Endothelial cell of umbilical vein (primary cell): ENCODE data around the gene MIER3. TPM values are rescaled to one million over a fixed set of nuclear protein-coding genes. Genes with fewer than 3 reads are reported as not detected.
"Not testable (repeated sequence)": the region's sequence is repeated elsewhere in the genome, so short reads cannot be mapped to it uniquely, and the experiment has no call there.

Source experiments
- BruUV-seq: library from RNA; stranded (reverse); fragments of 400-500 nt; replicated peaks from 2 replicates; lab custom pipeline; 2021; lab: Mats Ljungman, UMichigan
- CTCF ChIA-PET: fragments of 300-600, 350-600 bp; sonication (Branson Sonifier 250); formaldehyde crosslinking; loops from one replicate; lab custom pipeline; 2021; ENCODE audit warnings: antibody characterized with exemption, inconsistent platforms; lab: Charles Lee
- POLR2A ChIA-PET: fragments of 300-600, 350-600 bp; sonication (Branson Sonifier 250); formaldehyde crosslinking; loops from one replicate; lab custom pipeline; 2021; ENCODE audit warnings: antibody characterized with exemption, inconsistent platforms; lab: Charles Lee
- DNase-seq: peaks from one replicate; pipeline ENCODE4 v3.0.0-alpha.2; 2011; ENCODE audit warnings: low read depth, low spot score
- FAIRE-seq: peaks from 2 replicates; lab custom pipeline; 2011; peaks lifted over from hg19 to GRCh38; lab: Jason Lieb, UNC
- H2AFZ ChIP-seq: 2 replicates; pipeline ENCODE4 v1.6.0; 2012; ENCODE audit warnings: low read depth, low read length, control low read depth, inconsistent platforms
- H3K27ac ChIP-seq: 2 replicates; pipeline ENCODE4 v1.5.1; 2011; ENCODE audit warnings: low read depth, mild to moderate bottlenecking, control low read depth, low read length, moderate library complexity; ENCODE audit not compliant: insufficient read depth
- H3K27me3 ChIP-seq, 2 experiments: 2 replicates each; pipeline versions ENCODE4 v1.6.0 to v1.6.1; 2011; ENCODE audit warnings: low read length in 2 of 2, mixed read lengths in 1 of 2; ENCODE audit not compliant: control insufficient read depth in 2 of 2, insufficient read depth in 2 of 2
- H3K36me3 ChIP-seq, 2 experiments: 2 replicates in 1 of 2; 3 replicates in 1 of 2; pipeline ENCODE4 v1.5.1; 2011; ENCODE audit warnings: low read length in 2 of 2, mild to moderate bottlenecking in 1 of 2, moderate library complexity in 1 of 2; ENCODE audit not compliant: control insufficient read depth in 2 of 2, insufficient read depth in 2 of 2; ENCODE audit errors: extremely low read depth in 1 of 2
- H3K4me1 ChIP-seq: 3 replicates; pipeline ENCODE4 v1.5.1; 2011; ENCODE audit warnings: mild to moderate bottlenecking, low read length; ENCODE audit not compliant: control insufficient read depth, insufficient read depth; ENCODE audit errors: extremely low read depth
- H3K4me2 ChIP-seq: 2 replicates; pipeline ENCODE4 v1.6.1; 2011; ENCODE audit warnings: low read length, control low read depth, mixed read lengths; ENCODE audit not compliant: insufficient read depth
- H3K4me3 ChIP-seq, 3 experiments: fragments of 200-600 bp in 1 of 3; sonication (generic), shearing (Covaris generic) in 1 of 3; replicated peaks in 1 of 3; 2 replicates each; pipeline ENCODE4 v1.5.1; 2011 to 2016; ENCODE audit warnings: control low read depth in 3 of 3, low read length in 3 of 3, mild to moderate bottlenecking in 2 of 3, inconsistent platforms in 1 of 3, low read depth in 1 of 3, moderate library complexity in 1 of 3; ENCODE audit not compliant: insufficient read depth in 1 of 3
- H3K79me2 ChIP-seq: 2 replicates; pipeline ENCODE4 v1.6.0; 2012; ENCODE audit warnings: low read length, inconsistent platforms; ENCODE audit not compliant: control insufficient read depth, insufficient read depth
- H3K9ac ChIP-seq: replicated peaks from 2 replicates; pipeline ENCODE3; 2011; ENCODE audit warnings: low read length, control low read depth; ENCODE audit not compliant: insufficient read depth; ENCODE audit errors: extremely low read depth
- H3K9me1 ChIP-seq: replicated peaks from 3 replicates; pipeline ENCODE4 v1.6.0; 2011; ENCODE audit warnings: mild to moderate bottlenecking, low read length; ENCODE audit not compliant: control insufficient read depth, insufficient read depth; ENCODE audit errors: extremely low read depth
- H3K9me3 ChIP-seq: replicated peaks from 2 replicates; pipeline ENCODE4 v1.5.1; 2012; ENCODE audit warnings: low read length, inconsistent platforms; ENCODE audit not compliant: control insufficient read depth, insufficient read depth
- H4K20me1 ChIP-seq: replicated peaks from 2 replicates; pipeline ENCODE3; 2011; ENCODE audit warnings: mild to moderate bottlenecking, low read length; ENCODE audit not compliant: control insufficient read depth, insufficient read depth; ENCODE audit errors: extremely low read depth
- CTCF ChIP-seq, 2 donors: IDR thresholded peaks; 1 replicate in 1 of 2; 2 replicates in 1 of 2; pipeline ENCODE4 v1.5.1; 2011; ENCODE audit warnings: low read length in 2 of 2, mild to moderate bottlenecking in 2 of 2, moderate library complexity in 2 of 2, control low read depth in 1 of 2, inconsistent platforms in 1 of 2, low read depth in 1 of 2; ENCODE audit not compliant: insufficient read depth in 1 of 2; ENCODE audit errors: extremely low read depth in 1 of 2
- GATA2 ChIP-seq: IDR thresholded peaks from 2 replicates; pipeline ENCODE4 v1.7.0; 2011; ENCODE audit warnings: low read depth, mild to moderate bottlenecking, moderate library complexity, mixed read lengths, low read length; ENCODE audit not compliant: insufficient read length, insufficient read depth
- MAX ChIP-seq: IDR thresholded peaks from 2 replicates; pipeline ENCODE4 v1.6.1; 2011; ENCODE audit not compliant: insufficient read depth, insufficient read length
- MYC ChIP-seq: IDR thresholded peaks from one replicate; pipeline ENCODE4 v1.6.1; 2011; ENCODE audit warnings: mild to moderate bottlenecking, low read depth, low read length
- POLR2A ChIP-seq: IDR thresholded peaks from 2 replicates; pipeline ENCODE4 v1.6.1; 2012; ENCODE audit warnings: low read depth, mild to moderate bottlenecking, control low read depth, low read length
- dilution Hi-C: fragments of 300-500 bp; cut with MboI; formaldehyde crosslinking; loops from one replicate; pipeline ENCODE4 v1.15.0; 2019; ENCODE audit warnings: low sequenced_read_pairs; ENCODE audit not compliant: extremely low pct_ligation_motif_present
- intact Hi-C: fragments of 100-400 bp; cut with micrococcal nuclease; formaldehyde crosslinking; loops from one replicate; pipeline ENCODE4 v1.10.0; 2022
- polyA plus RNA-seq, 4 experiments: library from polyadenylated mRNA; depleted of rRNA in 3 of 4; stranded (reverse) in 3 of 4; unstranded in 1 of 4; fragments of >200 nt; gene quantifications; 2 replicates each; pipeline versions ENCODE4 v1.2.1 to v1.2.3, GENCODE V29; 2011 to 2012; ENCODE audit warnings: missing spikeins in 1 of 4
- total RNA-seq: library from RNA; stranded (reverse); gene quantifications from 2 replicates; pipeline ENCODE4 v1.2.3, GENCODE V29; 2021

Gene MIER3
- total and polyA plus RNA-seq, 2 donors (not counting 3 experiments of a cell fraction or from before 2014, with no cell fraction given) = 6.6 to 20.5 TPM

GRCh38 chr5:56979968-56980367 is 28.0 kb upstream of the MIER3 start:
- Histone ChIP-seq H3K79me2 (no peaks in the 10 kb centered on the region), H3K9me1 (no peaks in the 10 kb centered on the region), H3K4me1 (no peaks in the 10 kb centered on the region), H3K27ac (no peak overlapping the region), H4K20me1 (no peaks in the 10 kb centered on the region), H3K36me3 (no peaks in the 10 kb centered on the region), H3K9me3 (no peaks in the 10 kb centered on the region), H3K4me3 (no peak overlapping the region), H3K27me3 (peaks cover 9 to 18% of the 10 kb centered on the region in 2 experiments), H3K9ac (no peak overlapping the region), H3K4me2 (no peak overlapping the region), H2AFZ (no peak overlapping the region)
- no TSS peak for BruUV-seq
- FAIRE-seq (no peak), DNase-seq (no peak)
- intact Hi-C loops = no loop called here
- ChIA-PET CTCF (no interaction called here), POLR2A (no interaction called here)
- dilution Hi-C loops = no loop called here
- TF ChIP-seq GATA2 (no peak), MYC (no peak), CTCF (IDR thresholded peaks at IDR 0.05; ENCODE audit: extremely low read depth in 1 of 2, insufficient read depth in 1 of 2, low read depth in 1 of 2, low read length in 2 of 2) (no peak), POLR2A (no peak), MAX (no peak)

GRCh38 chr5:56979526-56979925 is 27.6 kb upstream of the MIER3 start:
- BruUV-seq, H3K79me2 ChIP-seq, H3K9me1 ChIP-seq, H3K9me3 ChIP-seq, FAIRE-seq, dilution Hi-C loops, H2AFZ ChIP-seq, DNase-seq, intact Hi-C loops, H4K20me1 ChIP-seq, H3K36me3 ChIP-seq, H3K4me3 ChIP-seq, H3K4me2 ChIP-seq, H3K9ac ChIP-seq, POLR2A ChIA-PET, H3K4me1 ChIP-seq, H3K27ac ChIP-seq: not testable (repeated sequence)
- H3K27me3 ChIP-seq = peaks cover 12 to 16% of the 10 kb centered on the region in 2 experiments
- CTCF ChIA-PET = interaction anchor here (1.6 kb wide), 1 partner anchor 17 kb away, joined by 5 read pairs; no protein-coding TSS in a partner anchor
